ENCODE results near the gene SLC25A44.

Gene SLC25A44, protein sequence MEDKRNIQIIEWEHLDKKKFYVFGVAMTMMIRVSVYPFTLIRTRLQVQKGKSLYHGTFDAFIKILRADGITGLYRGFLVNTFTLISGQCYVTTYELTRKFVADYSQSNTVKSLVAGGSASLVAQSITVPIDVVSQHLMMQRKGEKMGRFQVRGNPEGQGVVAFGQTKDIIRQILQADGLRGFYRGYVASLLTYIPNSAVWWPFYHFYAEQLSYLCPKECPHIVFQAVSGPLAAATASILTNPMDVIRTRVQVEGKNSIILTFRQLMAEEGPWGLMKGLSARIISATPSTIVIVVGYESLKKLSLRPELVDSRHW

DNA sequence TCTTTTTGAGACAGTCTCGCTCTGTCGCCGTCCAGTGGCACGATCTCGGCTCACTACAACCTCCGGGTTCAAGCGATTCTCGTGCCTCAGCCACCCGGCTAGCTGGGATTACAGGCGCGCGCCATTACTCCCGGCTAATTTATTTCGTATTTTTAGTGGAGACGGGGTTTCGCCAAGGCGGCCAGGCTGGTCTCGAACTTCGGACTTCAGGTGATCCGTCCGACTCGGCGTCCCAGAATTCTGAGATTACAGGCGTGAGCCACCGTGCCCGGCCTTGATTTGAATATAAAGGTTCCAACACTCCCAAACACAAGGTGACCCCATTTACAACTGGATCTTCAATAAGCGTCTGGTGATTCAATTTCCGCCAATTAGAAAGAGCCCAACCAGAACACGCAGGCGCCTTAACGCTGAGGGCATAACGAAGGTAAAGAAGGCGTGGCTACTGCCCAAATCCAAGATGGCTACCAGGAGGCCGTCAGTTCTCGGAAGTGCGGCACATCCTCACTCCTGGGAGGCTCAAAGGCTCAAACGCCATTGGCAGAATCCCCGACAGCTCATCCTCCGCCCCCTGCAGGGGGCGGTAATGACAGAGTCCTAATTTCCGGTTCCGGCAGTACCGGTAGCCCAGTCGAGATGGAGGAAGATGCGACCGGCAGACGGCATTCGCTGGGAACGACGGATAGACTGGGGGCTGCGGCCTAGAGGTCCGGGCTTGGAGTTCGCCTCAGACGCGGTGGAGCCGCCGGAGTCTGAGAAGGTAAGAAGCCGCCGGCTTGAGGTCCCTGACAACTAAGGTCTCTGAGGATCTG, at the start of gene SLC25A44:
Gene SLC25A44, plus strand, starts transcription at position 617 of the 812 bp plus-strand sequence. CDS start 5,744 bp downstream, outside the sequence.
- peak; percentile 98 for DNase-seq

DNA sequence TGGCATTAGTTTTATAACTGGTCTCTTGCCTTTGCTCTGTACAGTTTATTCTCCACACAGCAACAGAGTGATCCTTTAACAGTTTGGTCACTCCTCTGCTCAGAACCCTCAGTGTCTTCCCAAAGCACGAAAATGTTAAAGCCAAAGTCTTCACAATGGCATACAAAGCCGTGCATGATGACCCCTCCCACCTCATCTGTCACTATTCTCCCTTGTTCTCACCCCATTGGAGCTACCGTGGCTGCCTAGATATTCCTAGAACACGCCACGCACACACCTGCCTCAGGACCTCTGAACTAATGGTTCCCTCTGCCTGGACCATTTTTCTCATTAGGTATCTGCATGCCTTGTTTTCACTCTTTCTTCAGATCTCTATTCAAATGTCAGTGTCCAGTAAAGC, 49.2 kb upstream of the SLC25A44 start:
- DNase-seq: no peak

GRCh38 chr1:156145650-156146019, 48.3 kb upstream of the SLC25A44 start:
- no peak for DNase-seq

GRCh38 chr1:156146020-156146768, 47.7 kb upstream of the SLC25A44 start:
- DNase-seq: peak; percentile 82

DNA sequence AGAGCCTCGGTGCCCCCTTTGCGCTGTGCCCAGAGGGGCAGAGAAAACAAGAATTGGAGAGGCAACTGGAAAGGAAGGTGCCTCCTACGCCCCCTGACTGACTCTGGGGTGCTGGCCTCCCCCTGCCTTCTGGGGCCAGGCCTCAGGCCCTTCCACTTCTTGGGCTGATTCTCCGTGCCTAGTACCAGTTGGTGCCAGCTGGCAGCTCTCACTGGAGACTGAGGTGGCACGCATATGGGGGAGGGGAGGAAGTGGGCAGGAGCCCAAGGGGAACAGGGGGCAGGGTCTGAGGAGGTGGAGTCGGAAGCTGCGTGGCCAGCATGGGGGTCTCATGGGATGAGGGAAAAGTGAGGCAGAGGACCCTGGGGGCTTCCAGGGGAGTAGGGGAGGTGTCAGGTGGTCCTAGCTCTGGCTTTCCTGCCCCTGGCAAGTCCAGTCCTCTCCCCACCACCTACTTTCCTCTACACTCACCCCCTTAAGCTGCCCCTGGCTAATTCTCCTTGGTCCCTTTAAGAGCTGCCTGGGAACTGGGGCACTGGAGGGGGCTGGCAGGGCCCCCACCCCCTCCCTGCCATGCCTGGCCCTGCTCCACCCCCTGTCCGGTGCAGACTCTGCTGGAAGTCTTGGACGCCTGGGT, 47.0 kb upstream of the SLC25A44 start:
- no peak for DNase-seq

- peak; percentile 83 for DNase-seq
These were observed 45.7 kb upstream of the SLC25A44 start for GRCh38 chr1:156148216-156148615.

GRCh38 chr1:156149374-156150332, 44.3 kb upstream of the SLC25A44 start:
- DNase-seq: no peak

DNA sequence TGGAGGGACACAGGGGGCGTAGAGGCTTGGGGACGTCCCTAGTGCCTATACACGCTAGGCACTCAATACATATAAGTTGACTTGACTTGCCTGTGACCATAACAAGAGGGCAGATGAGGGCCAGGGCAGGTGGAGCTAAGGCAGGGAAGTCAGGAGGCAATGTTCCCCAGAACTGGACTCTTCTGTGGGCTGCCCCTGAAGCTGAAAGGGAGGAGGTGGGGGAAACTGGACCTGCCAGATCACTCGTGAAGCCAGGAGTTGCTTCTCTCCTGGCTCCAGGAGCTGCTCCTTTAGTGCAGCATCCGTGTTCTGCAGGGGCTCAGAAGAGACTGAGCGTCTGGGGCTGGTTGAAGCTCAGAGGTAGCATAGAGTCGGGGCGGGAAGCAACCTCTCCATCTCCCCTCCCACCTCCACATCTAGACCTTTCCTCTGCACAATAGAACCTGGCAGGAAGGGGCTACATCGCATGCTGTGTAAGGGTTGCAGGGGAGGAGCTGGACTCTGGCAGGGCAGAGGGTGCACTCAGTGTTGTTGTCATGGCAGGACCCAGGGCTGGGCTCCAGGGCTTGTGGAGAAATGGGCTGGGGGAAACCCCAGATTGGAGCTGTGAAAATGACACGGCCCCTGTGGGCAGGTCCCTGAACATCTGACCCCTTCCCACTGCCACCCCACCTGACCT, 43.4 kb upstream of the SLC25A44 start:
- no peak for DNase-seq

DNA sequence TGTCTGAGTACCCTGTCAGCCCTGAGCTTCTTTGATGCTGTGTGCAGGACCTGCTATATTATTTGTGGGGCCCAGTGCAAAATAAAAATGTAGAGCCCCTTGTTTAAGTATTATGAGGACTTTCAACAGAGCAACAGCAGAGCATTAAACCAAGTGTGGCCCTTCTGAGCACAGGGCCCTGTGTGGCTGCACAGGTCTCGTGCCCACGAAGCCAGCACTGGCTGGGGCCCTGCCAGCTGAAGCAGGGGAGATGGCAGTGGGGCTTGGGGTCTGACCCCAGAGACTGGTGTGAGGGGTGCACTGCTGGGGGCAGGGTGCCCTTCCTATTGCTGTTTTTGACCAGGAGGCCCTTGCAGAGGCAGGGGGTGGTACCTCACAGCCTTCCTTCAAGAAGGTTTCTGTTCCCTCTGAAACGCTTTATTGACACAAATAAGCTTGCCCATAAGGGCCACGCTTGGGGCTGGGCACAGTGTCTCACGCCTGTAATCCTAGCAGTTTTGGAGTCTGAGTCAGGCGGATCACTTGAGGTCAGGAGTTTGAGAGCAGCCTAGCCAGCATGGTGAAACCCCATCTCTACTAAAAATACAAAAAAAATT, 42.7 kb upstream of the SLC25A44 start:
- no peak for DNase-seq

GRCh38 chr1:156152628-156153027, 41.3 kb upstream of the SLC25A44 start:
- DNase-seq: no peak

DNA sequence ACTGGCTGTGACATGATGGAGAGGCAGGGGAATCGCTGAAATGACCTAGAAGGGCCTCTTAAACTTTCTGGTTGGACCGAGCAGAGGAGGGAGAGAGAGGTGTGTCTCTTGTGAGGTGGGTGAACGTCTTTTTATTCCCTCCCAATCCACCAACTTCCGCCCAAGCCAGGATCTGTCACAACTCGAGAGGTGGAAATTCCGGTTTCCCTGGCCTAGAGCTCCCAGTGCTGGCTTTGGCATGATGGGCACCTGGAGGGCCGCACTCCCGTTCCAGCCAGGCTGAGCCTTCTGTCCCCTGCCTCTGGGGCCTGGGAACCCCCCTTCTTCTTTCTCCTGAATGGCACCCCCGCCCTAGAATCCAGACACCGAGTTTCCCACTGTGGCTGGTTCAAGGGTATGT, 40.5 kb upstream of the SLC25A44 start, which contains the start of gene SEMA4A:
Gene SEMA4A, plus strand, starts transcription at position 224 of the 400 bp plus-strand sequence. CDS start 994 bp downstream, outside the sequence.
- no peak for DNase-seq

- DNase-seq: peak; percentile 54
These were observed 39.6 kb upstream of the SLC25A44 start for GRCh38 chr1:156154317-156154749.

DNA sequence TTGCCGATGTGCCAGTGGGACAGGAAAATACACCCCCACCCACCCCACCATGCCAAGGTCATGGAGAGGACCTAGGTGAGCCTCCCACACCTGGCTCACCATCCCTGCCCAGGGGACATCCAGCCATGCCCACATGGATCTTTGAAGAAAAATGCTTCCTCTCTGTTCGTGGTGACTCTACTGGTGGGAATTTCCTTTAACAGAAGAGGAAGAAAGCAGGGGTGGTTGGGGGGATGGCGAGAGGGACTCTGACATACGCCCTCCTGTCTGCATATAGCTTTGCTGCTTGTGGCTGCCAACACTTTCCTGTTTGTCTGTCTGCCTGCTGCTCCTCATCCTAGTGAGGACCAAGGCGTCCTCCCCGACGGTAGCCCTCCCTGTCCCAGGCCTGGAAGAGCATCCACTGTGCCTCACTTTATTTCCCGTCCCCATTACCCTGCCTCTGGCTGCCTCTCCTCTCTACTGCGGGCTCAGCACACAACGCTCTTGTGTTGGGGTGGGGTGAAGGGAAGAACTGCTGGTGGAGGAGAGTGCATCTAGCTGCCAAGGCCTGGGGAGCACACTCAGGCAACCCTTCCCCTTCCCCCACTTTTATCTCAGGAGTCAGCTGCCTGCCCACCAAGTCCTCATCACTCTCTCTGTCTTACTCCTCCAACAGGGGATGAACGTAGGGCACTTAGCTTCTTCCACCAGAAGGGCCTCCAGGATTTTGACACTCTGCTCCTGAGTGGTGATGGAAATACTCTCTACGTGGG, 38.0 kb upstream of the SLC25A44 start:
- peak; percentile 17 for DNase-seq

DNA sequence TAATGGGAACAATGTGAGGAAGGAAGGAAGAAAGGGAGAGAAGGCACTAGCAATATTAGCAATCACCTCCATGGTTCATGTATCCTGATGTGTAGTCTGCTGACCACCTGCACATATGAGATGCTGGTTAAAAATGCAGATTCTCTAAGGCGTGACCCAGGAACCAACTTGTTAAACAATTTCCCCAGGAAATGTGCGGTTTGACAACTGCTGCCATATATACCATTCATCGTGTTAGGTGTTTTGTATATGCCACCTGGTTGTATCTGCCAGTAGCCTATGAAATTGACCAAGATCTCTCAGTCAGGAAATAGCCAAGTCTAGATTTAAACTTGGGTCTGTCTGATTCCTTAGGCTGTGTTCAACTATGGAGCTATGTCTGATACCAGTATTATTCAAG, 36.4 kb upstream of the SLC25A44 start:
- no peak for DNase-seq

DNA sequence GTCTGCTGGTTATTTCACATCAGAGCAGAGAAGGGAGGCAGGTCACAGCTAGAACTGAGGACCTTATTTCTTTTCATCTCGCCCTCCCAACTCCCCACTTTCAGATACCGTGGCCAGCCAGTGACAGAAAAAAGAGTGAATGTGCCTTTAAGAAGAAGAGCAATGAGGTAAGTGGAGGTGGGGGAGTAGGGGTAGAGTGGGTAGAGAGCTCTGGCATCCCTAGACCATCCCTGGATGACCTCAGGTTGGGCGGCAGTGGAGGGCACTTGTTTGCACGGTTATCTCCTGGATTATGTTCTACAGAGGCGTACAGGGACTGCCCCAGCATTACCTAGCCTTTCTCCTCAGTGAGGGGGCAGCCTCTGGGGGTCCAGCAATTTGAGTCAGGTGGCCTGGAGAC, 35.9 kb upstream of the SLC25A44 start:
- DNase-seq: no peak

GRCh38 chr1:156160000-156160742, 33.7 kb upstream of the SLC25A44 start:
- DNase-seq: no peak

- no peak for DNase-seq
These were observed 33.1 kb upstream of the SLC25A44 start for GRCh38 chr1:156160743-156161171.

- DNase-seq: no peak
These were observed 31.4 kb upstream of the SLC25A44 start for GRCh38 chr1:156162430-156163037.

DNA sequence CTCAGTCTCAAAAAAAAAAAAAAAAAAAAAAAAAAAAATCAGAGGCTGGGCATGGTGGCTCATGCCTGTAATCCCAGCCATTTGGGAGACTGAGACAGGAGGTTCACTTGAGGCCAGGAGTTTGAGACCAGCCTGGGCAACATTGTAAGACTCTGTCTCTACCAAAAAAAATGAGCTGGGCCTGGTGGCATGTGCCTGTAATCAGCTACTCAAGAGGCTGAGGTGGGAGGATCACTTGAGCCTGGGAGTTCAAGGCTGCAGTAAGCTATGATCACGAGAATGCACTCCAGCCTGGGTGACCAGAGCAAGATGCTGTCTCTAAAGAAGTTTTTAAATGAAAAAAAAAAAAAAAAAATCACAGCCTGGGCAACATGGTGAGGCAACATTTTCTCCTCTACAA, 30.2 kb upstream of the SLC25A44 start:
- DNase-seq: no peak

Measured in GDM1 (cell line).